Loucy (cell line): Measurements from ENCODE around the gene NUMBL.

Source experiments
- CTCF ChIP-seq: fragments of 200-600 bp; sonication (generic); conservative IDR thresholded peaks from 2 replicates; pipeline ENCODE4 v1.5.1; 2014; ENCODE audit warnings: mild to moderate bottlenecking, antibody characterized with exemption, low read length
- EZH2phosphoT487 ChIP-seq: fragments of 200-600 bp; IDR thresholded peaks from 2 replicates; pipeline ENCODE4 v1.6.1; 2018; ENCODE audit warnings: antibody characterized with exemption, mild to moderate bottlenecking, moderate library complexity, borderline replicate concordance

GRCh38 chr19:40691421-40692211, 1.2 kb upstream of the NUMBL start:
- TF ChIP-seq CTCF = no peak
- no peak for TF ChIP-seq EZH2phosphoT487
